ENCODE data around the gene ALOXE3.

The ALOXE3 gene

DNA sequence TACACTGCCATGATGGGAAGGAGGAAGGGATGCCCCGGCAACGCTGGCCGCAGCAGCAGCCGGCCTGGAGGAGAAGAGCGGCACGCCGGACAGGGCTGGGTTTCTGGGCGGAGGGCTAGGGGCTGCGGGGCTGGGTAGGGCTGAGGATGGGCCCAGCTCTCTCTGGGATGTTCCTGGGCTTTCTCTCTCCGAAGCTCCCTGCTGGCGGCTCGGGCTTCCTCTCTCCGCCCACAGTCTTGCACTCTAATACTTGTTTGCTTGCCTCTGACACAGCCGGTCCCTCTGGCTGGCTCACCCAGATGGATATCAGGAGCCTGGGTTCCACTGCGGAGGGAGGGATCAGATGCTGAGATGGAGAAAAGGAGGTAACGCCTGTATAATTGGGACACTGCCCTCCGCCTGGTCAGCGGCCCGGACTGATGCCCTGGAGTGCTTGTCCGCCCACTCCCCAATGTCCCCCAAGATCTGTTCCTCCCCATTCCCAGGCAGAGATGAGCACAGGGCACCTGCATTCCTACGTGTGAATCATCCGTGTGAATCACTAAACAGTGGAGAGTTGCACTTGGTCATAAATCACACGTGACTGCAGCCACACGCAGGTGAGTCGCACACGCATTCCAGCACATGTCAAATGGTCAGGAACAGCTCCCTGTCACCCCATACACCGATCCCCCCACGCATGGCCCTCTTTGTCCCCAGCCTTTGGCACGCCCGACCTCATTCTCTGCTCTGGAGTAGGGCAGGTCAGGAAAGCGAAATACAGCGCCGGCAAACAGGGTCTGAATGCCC is at the start of gene ALOXE3:
TSS of gene ALOXE3 (minus strand) at position 535 of the 789 bp plus-strand sequence. CDS start at position 11, 524 bp downstream.
- peak; percentile 95 for DNase-seq (ENCODE audit: low spot score)

- DNase-seq (ENCODE audit: low spot score), result no peak
Observed at GRCh38 chr17:8167526-8167925, 49.2 kb upstream of the ALOXE3 start.

DNA sequence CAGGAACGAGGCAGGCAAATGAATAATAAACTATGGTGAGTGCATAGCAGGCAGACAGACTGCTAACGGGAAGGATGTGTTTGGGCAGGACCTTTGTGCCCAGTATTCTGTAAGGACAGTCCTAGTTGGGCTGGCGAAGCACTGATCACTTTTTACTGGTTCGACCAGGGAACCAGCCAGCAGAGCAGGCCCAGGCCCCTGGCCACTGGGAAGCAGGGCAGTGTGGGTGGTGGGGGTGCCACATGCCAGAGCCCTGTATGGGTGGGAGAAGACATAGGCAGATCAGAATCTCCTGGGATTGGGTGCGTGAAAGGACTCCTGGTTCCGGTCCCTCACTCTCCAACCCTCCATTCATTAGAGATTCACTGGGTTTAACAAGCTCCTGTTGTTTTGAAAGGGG is 48.4 kb upstream of the ALOXE3 start:
- no peak for DNase-seq (ENCODE audit: low spot score)

- DNase-seq (ENCODE audit: low spot score), result no peak
Observed at GRCh38 chr17:8164815-8165131, 46.5 kb upstream of the ALOXE3 start.

DNA sequence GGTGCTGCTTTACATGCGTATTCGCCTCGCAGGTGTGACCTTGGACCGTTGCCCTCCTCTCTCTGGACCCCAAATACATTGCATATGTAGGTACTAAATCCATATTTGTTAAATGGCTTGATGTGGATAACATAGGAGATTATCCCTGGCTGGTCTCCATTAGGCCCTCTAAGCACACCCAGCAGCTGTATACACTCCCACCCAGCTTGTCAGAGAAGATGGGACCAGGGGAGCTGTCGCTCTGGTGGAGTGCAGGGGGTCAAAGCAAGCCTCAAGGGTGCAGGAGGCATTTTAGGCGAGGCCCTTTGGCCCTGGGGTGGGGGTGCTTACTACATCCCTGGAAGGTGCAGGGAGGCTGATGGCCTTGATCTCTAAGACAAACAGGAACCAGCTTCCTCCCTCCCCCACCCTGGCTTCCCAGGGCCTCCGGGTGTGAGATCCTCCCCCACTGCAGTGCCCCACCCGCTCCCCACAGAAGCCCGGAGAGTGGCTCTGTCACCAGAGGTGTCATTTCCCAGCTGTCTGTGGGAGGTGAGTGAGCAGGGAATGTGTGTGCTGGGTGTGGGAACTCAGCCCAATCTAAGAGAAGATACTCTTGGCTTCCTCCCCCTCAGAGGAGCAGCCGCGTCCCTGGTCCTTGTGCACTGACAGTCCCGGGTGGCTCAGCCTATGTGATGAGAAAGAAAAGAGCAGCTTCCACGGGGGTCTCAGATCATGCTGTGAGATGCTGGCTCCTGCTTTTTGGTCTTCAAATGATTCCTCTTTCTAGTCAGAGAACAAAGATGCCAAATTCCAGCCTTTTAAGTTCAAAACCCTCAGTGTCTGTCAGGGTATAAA is 45.9 kb upstream of the ALOXE3 start:
- peak; percentile 61 for DNase-seq (ENCODE audit: low spot score)

DNA sequence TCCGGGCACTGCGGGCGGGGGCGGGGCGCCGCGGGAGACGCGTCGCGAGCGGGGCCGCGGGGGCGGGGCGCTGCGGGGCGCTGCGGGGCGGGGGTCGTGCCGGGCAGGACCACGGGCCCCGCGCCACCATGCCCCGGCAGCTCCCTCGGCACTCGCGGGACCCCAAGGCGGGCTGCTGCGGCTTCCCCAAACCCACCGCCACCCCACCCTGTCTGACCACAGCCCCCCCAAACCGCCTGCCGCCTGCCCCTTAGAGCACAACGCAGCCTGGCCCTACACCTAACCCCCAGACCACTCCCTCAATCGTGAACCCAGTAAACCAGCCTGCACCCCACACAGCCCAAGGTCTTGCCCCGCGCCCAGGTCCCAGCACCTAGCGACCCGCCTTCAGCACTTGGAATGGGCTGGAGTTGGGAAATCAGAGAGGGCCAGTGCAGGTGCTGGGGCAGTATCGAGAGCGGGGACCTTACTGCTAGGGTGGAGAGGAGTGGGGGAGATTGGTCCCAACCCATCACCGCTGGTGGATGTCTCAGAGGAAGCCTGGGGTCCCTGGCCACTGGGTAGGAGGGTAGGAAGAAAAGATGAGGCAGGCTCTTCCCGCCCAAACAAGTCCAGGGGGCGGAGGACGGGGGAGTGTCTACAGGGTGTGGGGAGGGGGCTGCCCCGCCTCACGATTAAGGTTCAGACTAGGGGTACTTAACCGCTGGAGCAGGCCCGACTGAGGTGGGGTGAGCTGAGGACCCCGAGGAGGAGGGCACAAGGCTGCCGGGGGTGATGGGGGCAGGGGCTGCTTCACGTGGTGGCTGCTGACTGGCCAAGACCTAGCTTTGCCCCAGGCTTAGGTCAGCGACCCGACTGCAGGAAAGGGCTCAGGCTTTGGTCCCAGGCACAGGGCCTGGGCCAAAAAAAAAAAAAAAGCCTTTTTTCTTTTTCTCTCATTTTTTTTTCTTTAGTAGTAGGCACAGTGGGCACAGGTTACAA is 45.0 kb upstream of the ALOXE3 start:
- no peak for DNase-seq (ENCODE audit: low spot score)

DNA sequence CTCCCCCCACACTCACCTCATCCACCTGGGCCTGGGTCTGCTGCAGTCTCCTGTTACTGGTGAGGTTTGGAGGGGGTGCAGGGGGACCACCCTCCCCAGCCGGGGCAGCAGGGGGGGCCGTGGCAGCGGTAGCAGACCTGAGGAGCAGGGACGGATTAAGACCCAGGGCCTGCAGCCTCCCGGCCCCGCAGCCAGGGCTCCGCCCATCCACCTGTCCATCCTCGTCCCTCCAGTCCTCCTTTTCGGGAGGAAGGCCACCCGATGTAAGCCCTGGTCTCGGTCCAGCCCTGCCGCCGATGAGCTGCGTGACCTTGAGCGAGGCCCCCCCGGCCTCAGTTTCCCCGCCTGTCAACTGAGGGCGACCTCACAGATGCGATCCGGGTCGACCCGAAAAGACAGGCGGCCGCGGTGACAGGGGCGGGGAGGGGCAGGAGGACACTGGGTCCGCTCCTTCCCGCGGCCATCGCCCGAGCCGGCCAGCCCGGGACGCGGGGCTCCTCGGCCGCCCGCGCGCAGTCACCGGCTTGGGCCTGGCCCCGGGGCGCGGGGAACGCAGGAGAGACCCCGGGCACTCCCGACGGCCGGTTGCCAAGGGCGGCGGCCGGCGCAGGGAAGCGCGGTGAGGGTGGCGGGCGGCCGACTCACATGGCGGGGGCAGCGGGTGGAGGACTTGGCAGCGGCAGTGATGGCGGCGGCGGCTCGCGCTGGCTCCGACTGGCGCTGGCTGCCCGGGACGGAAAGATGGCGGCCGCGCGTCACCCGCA is 44.1 kb upstream of the ALOXE3 start, which contains the start of gene VAMP2:
TSS of gene VAMP2 (minus strand) at position 716 of the 764 bp plus-strand sequence. CDS start at position 647, 69 bp downstream.
- peak; percentile 62 for DNase-seq (ENCODE audit: low spot score)

DNA sequence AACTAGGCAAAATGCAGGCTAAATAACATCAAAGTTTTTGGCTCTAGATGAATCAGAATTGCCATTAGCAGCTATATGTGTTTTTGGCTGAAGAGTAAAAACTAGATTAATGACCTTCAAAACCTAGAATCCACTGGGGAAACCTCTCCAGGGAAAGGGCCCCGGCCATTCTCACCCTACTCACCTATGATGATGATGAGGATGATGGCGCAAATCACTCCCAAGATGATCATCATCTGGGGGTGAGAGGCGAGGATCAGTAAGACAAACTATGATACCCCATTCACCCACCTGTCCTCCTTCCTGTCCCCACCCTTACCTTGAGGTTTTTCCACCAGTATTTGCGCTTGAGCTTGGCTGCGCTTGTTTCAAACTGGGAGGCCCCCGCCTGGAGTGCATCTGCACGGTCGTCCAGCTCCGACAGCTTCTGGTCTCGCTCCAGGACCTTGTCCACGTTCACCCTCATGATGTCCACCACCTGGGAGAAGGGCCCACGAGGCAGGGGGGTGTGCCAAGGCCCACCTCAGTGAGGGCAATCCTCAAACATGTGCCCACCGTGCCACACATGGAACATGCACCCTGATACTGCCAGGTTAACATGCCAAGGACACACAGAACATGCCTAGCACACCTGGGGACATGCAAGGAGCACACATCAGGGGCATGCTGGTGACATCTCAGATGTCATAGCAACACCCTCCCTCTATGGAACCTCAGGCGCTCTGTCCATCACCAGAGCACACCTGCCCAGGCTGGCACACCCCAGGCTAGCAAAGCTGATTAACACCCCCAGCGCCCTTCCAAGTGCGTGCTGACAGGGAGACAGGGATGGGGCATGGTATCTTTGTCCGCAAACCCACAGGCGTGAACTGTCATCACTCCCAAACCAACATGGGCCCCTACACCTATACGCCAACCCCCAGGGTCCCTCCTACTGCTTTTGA is 43.2 kb upstream of the ALOXE3 start:
- no peak for DNase-seq (ENCODE audit: low spot score)

- no peak for DNase-seq (ENCODE audit: low spot score)
Observed at GRCh38 chr17:8160741-8161221, 42.5 kb upstream of the ALOXE3 start.

- DNase-seq (ENCODE audit: low spot score), result no peak
Observed at GRCh38 chr17:8160224-8160577, 41.9 kb upstream of the ALOXE3 start.

DNA sequence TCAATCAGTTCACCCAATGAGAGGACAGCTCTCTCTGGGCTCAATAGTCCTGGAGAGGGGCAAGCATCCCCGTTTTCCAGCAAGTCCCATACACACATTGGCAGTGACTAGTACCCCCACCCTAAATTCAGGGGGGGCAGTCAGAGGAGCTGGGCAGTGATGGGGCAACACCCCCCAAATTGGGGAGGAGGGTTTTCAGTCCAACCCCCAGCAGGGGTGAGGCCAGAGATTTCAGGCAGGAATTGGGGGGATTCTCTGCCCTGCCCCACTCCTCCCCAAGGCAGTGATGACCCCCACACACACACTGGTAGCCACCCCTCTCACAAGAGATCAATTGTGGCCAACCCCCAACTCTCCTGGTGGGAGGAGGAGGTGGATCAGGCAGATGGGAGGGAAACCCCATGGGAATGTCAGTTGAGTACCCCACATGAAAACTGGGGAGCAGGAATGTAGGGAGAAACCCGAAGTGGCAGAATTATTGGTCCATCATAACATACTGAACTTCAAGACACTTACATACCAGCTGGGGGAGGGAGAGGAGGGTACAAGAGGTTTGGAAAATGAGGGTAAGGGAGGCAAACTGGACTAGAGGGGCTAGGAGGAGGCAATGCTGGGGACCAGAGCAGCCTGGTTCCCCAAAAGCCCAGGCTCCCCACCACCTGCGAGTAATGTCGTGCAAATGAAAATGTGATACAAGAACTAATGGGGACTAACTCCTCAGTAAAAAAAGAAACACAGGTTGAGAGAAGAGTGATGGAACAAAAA is 41.3 kb upstream of the ALOXE3 start:
- no peak for DNase-seq (ENCODE audit: low spot score)

DNA sequence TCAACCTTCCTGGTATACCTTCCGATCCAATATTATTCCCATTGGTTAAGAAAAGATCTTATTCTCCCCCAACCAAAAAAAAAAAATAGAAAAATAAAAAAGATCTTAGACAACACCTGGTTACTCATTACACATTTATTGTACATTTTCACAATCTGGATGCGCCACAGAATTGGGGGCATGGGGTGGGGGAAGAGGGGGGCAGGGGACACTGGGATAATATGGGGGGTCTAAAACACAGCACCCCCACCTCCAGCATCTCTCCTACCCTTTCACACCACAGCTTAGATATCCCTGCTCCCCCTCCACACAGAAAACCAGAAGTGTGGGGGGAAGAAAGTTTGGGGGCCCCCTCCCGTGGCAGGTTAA is 40.7 kb upstream of the ALOXE3 start:
- DNase-seq (ENCODE audit: low spot score), result no peak

GRCh38 chr17:8158267-8159031 is 40.1 kb upstream of the ALOXE3 start:
- DNase-seq (ENCODE audit: low spot score), result peak; percentile 87

- DNase-seq (ENCODE audit: low spot score), result peak; percentile 100
Observed at GRCh38 chr17:8156246-8156992, 38.1 kb upstream of the ALOXE3 start.

GRCh38 chr17:8155996-8156245 is 37.6 kb upstream of the ALOXE3 start:
- DNase-seq (ENCODE audit: low spot score), result no peak

- DNase-seq (ENCODE audit: low spot score), result no peak
Observed at GRCh38 chr17:8155231-8155995, 37.1 kb upstream of the ALOXE3 start.

- DNase-seq (ENCODE audit: low spot score), result no peak
Observed at GRCh38 chr17:8154608-8155155, 36.4 kb upstream of the ALOXE3 start.

All from kidney tubule cell (primary cell).